Panc1 (cell line): ENCODE results near the gene SLC39A10. TPM values are rescaled to one million over a fixed set of nuclear protein-coding genes. Genes with fewer than 3 reads are reported as not detected.

Experiments used
- ATAC-seq: fragments of 200-7000 bp; cut with Tn5 transposase; 2 replicates; pipeline ENCODE4 v1.9.1; 2020; ENCODE audit warnings: mild to moderate bottlenecking, moderate library complexity
- BruUV-seq: library from RNA; stranded (reverse); fragments of 400-500 nt; replicated peaks from 2 replicates; lab custom pipeline; 2021; lab: Mats Ljungman, UMichigan
- CTCF ChIA-PET: fragments of 300-600 bp; sonication (Branson Sonifier 250); formaldehyde crosslinking; loops from one replicate; lab custom pipeline; 2022; ENCODE audit warnings: antibody characterized with exemption; lab: Charles Lee
- POLR2A ChIA-PET: fragments of 300-600 bp; sonication (Branson Sonifier 250); formaldehyde crosslinking; loops from one replicate; lab custom pipeline; 2022; ENCODE audit warnings: antibody characterized with exemption; lab: Charles Lee
- DNase-seq: peaks from one replicate; pipeline ENCODE4 v3.0.0-alpha.2; 2010; ENCODE audit warnings: low read depth, low spot score
- H3K27ac ChIP-seq: 2 replicates; pipeline ENCODE4 v1.5.1; 2011; ENCODE audit warnings: mild to moderate bottlenecking, low read length, inconsistent platforms
- H3K27me3 ChIP-seq: fragments of 200-500 bp; sonication (Bioruptor generic); 2 replicates; pipeline ENCODE4 v1.6.0; 2014; ENCODE audit warnings: low read length, inconsistent platforms; ENCODE audit not compliant: control insufficient read depth, insufficient read depth
- H3K36me3 ChIP-seq: fragments of 200-500 bp; sonication (Bioruptor generic); 2 replicates; pipeline ENCODE4 v1.5.1; 2014; ENCODE audit warnings: inconsistent platforms, mild to moderate bottlenecking, low read length, moderate library complexity; ENCODE audit not compliant: control insufficient read depth, insufficient read depth
- H3K4me1 ChIP-seq: 2 replicates; pipeline ENCODE4 v1.5.1; 2011; ENCODE audit warnings: inconsistent platforms, mild to moderate bottlenecking, low read length, moderate library complexity; ENCODE audit not compliant: control insufficient read depth, insufficient read depth
- H3K4me3 ChIP-seq, 2 experiments: 2 replicates each; pipeline ENCODE4 v1.5.1; 2011 to 2012; ENCODE audit warnings: low read depth in 2 of 2, low read length in 2 of 2, mild to moderate bottlenecking in 2 of 2, inconsistent platforms in 1 of 2, moderate library complexity in 1 of 2
- H3K9me3 ChIP-seq: fragments of 200-500 bp; sonication (Bioruptor generic); 2 replicates; pipeline ENCODE4 v1.5.1; 2014; ENCODE audit warnings: low read depth, mild to moderate bottlenecking, inconsistent platforms, low read length, moderate library complexity; ENCODE audit not compliant: control insufficient read depth, insufficient read depth
- POLR2AphosphoS5 ChIP-seq: IDR thresholded peaks from 2 replicates; pipeline ENCODE4 v1.6.1; 2012; ENCODE audit warnings: mild to moderate bottlenecking, low read depth, low read length, moderate library complexity
- SIN3A ChIP-seq: IDR thresholded peaks from 2 replicates; pipeline ENCODE4 v1.6.1; 2012; ENCODE audit warnings: low read depth, mild to moderate bottlenecking, low read length, moderate library complexity, borderline replicate concordance; ENCODE audit not compliant: insufficient read depth
- TCF7L2 ChIP-seq: IDR thresholded peaks from 2 replicates; pipeline ENCODE4 v1.6.1; 2011; ENCODE audit warnings: mild to moderate bottlenecking, low read depth, low read length, inconsistent platforms
- in situ Hi-C: cut with HindIII; loops from 2 replicates; pipeline ENCODE4 v1.10.0; 2016; ENCODE audit warnings: low sequenced_read_pairs, low pct_unique_long_range_greater_than_20kb
- intact Hi-C: fragments of 100-400 bp; cut with micrococcal nuclease; formaldehyde crosslinking; loops from one replicate; pipeline ENCODE4 v1.10.0; 2022; ENCODE audit not compliant: unreplicated experiment
- total RNA-seq: library from RNA; stranded (reverse); gene quantifications from one replicate; pipeline ENCODE4 v1.2.1, GENCODE V29; 2021; ENCODE audit not compliant: unreplicated experiment
- TF ChIP-seq, protein P1 (sequence below), 2 experiments: IDR thresholded peaks; 2 replicates each; pipeline ENCODE4 v1.6.1; 2011 to 2012; ENCODE audit warnings: low read depth in 2 of 2, control low read depth in 1 of 2, low read length in 1 of 2, mild to moderate bottlenecking in 1 of 2, moderate library complexity in 1 of 2; ENCODE audit not compliant: insufficient read depth in 1 of 2
- TF ChIP-seq, protein P2 (sequence below): fragments of 450-650 bp; IDR thresholded peaks from 2 replicates; pipeline ENCODE4 v1.5.1; 2017; ENCODE audit warnings: mild to moderate bottlenecking

The SLC39A10 gene
- total RNA-seq, 1 experiment from 2014 or later = 45.9 TPM

DNA sequence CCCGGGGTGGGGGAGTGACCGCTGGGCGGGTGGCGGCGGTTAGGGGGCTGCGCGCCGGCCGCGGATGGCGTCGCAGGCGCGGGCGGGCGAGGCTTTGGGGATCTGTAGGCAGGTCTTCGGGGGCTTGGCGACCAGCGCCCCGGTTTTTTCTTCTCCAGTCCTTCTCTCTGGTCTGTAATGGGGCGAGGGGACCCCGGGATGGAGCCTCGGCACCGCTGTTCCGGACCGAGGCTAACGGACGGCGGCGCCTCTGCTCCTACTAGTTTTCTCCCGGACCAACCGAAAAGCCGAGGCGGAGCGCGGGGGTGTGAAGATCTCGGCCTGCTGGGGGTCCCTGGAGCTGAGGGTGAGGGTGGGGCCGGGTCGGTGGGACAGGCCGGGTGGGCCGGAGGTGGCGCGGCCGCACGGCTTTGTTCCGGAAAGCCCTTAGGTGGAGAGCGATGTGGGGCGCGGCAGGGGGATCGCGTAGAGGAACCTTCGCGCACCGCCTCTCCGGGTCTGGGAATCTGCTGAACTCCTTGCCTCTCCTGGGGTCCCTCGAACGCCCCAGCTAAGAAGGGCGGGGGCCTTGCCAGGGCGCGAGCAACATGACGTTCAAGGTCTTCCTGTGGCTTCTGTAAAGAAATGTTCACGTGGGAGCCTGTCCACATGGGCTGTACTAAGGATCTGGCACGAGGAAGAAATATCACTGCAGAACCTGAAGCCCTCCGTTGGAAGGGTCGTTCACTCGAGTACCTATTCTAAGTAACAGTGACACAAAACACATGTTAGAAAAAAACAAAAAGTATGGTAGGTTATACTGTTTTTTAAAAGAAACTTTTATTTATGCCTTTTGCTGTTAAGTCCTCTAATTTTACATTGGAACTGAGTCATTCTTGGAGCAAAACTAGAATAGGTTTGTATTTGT is 861 bp downstream of the SLC39A10 start:
- Histone ChIP-seq H3K9me3 (no peaks in the 10 kb centered on the region), H3K27me3 (no peaks in the 10 kb centered on the region), H3K36me3 (peaks cover 3% of the 10 kb centered on the region), H3K27ac (peak overlapping the region; percentile 91), H3K4me1 (peaks cover 24% of the 10 kb centered on the region), H3K4me3 (peak overlapping the region; percentile 78 to 91)
- ChIA-PET CTCF (no interaction called here), POLR2A (interaction anchor here (0.5 to 0.6 kb wide), 2 partner anchors 14 to 269 kb away, joined by 3 to 4 read pairs; no protein-coding TSS in a partner anchor)
- TF ChIP-seq, protein P1, sequence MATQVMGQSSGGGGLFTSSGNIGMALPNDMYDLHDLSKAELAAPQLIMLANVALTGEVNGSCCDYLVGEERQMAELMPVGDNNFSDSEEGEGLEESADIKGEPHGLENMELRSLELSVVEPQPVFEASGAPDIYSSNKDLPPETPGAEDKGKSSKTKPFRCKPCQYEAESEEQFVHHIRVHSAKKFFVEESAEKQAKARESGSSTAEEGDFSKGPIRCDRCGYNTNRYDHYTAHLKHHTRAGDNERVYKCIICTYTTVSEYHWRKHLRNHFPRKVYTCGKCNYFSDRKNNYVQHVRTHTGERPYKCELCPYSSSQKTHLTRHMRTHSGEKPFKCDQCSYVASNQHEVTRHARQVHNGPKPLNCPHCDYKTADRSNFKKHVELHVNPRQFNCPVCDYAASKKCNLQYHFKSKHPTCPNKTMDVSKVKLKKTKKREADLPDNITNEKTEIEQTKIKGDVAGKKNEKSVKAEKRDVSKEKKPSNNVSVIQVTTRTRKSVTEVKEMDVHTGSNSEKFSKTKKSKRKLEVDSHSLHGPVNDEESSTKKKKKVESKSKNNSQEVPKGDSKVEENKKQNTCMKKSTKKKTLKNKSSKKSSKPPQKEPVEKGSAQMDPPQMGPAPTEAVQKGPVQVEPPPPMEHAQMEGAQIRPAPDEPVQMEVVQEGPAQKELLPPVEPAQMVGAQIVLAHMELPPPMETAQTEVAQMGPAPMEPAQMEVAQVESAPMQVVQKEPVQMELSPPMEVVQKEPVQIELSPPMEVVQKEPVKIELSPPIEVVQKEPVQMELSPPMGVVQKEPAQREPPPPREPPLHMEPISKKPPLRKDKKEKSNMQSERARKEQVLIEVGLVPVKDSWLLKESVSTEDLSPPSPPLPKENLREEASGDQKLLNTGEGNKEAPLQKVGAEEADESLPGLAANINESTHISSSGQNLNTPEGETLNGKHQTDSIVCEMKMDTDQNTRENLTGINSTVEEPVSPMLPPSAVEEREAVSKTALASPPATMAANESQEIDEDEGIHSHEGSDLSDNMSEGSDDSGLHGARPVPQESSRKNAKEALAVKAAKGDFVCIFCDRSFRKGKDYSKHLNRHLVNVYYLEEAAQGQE (IDR thresholded peaks at IDR 0.05; ENCODE audit: insufficient read depth in 1 of 2, low read depth in 2 of 2, low read length in 1 of 2) = no peak
- TF ChIP-seq POLR2AphosphoS5 (no peak; the same call in 1 of the 2 replicates), SIN3A (no peak), TCF7L2 (no peak)
- TF ChIP-seq, protein P2, sequence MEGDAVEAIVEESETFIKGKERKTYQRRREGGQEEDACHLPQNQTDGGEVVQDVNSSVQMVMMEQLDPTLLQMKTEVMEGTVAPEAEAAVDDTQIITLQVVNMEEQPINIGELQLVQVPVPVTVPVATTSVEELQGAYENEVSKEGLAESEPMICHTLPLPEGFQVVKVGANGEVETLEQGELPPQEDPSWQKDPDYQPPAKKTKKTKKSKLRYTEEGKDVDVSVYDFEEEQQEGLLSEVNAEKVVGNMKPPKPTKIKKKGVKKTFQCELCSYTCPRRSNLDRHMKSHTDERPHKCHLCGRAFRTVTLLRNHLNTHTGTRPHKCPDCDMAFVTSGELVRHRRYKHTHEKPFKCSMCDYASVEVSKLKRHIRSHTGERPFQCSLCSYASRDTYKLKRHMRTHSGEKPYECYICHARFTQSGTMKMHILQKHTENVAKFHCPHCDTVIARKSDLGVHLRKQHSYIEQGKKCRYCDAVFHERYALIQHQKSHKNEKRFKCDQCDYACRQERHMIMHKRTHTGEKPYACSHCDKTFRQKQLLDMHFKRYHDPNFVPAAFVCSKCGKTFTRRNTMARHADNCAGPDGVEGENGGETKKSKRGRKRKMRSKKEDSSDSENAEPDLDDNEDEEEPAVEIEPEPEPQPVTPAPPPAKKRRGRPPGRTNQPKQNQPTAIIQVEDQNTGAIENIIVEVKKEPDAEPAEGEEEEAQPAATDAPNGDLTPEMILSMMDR = no peak
- BruUV-seq = no TSS peak
- in situ Hi-C loops (no loop called here), intact Hi-C loops (loop anchor here (5.0 kb wide), 1 partner anchor 336 kb away; no protein-coding TSS in a partner anchor)
- ATAC-seq (peak; percentile 49), DNase-seq (peak; percentile 48)

DNA sequence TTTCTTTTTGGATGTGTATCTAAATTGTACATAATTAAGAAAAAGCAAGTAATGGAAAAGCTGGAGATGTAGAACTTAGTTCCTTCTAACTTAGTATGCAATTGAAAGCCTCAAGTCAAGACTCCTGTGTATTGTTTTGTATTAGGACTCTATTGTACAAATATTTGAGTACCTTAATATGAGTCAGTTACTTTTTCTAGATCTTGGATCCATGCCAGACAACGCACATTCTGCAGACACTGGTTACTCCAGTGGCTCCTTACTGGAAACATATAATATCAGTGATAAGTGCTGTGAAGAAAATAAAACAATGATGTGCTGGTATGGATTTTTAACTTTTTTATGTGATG is 1.5 kb downstream of the SLC39A10 start:
- H3K27me3 ChIP-seq = no peaks in the 10 kb centered on the region
- H3K36me3 ChIP-seq = peaks cover 3% of the 10 kb centered on the region
- intact Hi-C loops (loop anchor here (5.0 kb wide), 1 partner anchor 336 kb away; no protein-coding TSS in a partner anchor), in situ Hi-C loops (no loop called here)
- ChIA-PET POLR2A (no interaction called here), CTCF (no interaction called here)
- TF ChIP-seq TCF7L2 = no peak
- TF ChIP-seq, protein P2 = no peak
- TF ChIP-seq SIN3A = no peak
- no peak for TF ChIP-seq POLR2AphosphoS5
- TF ChIP-seq, protein P1 (IDR thresholded peaks at IDR 0.05; ENCODE audit: insufficient read depth in 1 of 2, low read depth in 2 of 2, low read length in 1 of 2) = no peak
- ATAC-seq (no peak), DNase-seq (peak; percentile 65)
- no peaks in the 10 kb centered on the region for H3K9me3 ChIP-seq
- BruUV-seq = no TSS peak
- H3K4me3 ChIP-seq = peak overlapping the region; percentile 78 to 91
- H3K4me1 ChIP-seq = peaks cover 27% of the 10 kb centered on the region
- H3K27ac ChIP-seq = peak overlapping the region; percentile 91
